GM18867 (cell line): ENCODE results near the gene PRKCI.
"Not testable (repeated sequence)": the region's sequence is repeated elsewhere in the genome, so short reads cannot be mapped to it uniquely, and the experiment has no call there.

Source experiments
- ATAC-seq: cut with Tn5 transposase; IDR thresholded peaks from one replicate; pipeline ENCODE4 v1.9.1; 2021; ENCODE audit warnings: mild to moderate bottlenecking, moderate library complexity; ENCODE audit not compliant: unreplicated experiment

PRKCI gene

GRCh38 chr3:170278627-170279026 is 56.4 kb downstream of the PRKCI start:
- no peak for ATAC-seq

GRCh38 chr3:170290194-170290593 is 68.0 kb downstream of the PRKCI start:
- no peak for ATAC-seq

- no peak for ATAC-seq
Measured at GRCh38 chr3:170295586-170295985, 73.4 kb downstream of the PRKCI start.

GRCh38 chr3:170296703-170297102 is 74.5 kb downstream of the PRKCI start:
- ATAC-seq: no peak

GRCh38 chr3:170301405-170301804 is 79.2 kb downstream of the PRKCI start:
- no peak for ATAC-seq

GRCh38 chr3:170302008-170302407 is 79.8 kb downstream of the PRKCI start:
- ATAC-seq: no peak

- no peak for ATAC-seq
Measured at GRCh38 chr3:170306015-170306414, 83.8 kb downstream of the PRKCI start.

- ATAC-seq: no peak
Measured at GRCh38 chr3:170307671-170308405, 85.6 kb downstream of the PRKCI start.

GRCh38 chr3:170309046-170309445 is 86.8 kb downstream of the PRKCI start:
- no peak for ATAC-seq

- ATAC-seq: no peak
Measured at GRCh38 chr3:170317954-170318353, 95.7 kb downstream of the PRKCI start.

- ATAC-seq: no peak
Measured at GRCh38 chr3:170320461-170321121, 98.4 kb downstream of the PRKCI start.

GRCh38 chr3:170321321-170322034 is 99.3 kb downstream of the PRKCI start:
- ATAC-seq: no peak

GRCh38 chr3:170322566-170323269 is 100.5 kb downstream of the PRKCI start:
- no peak for ATAC-seq

GRCh38 chr3:170323331-170323730 is 101.1 kb downstream of the PRKCI start:
- ATAC-seq: no peak

GRCh38 chr3:170324962-170325361 is 102.7 kb downstream of the PRKCI start:
- ATAC-seq: no peak

- ATAC-seq: no peak
Measured at GRCh38 chr3:170327040-170327808, 105.0 kb downstream of the PRKCI start.

GRCh38 chr3:170327868-170328548 is 105.8 kb downstream of the PRKCI start:
- ATAC-seq: not testable (repeated sequence)

GRCh38 chr3:170330366-170330765 is 108.1 kb downstream of the PRKCI start:
- ATAC-seq: no peak

- ATAC-seq: no peak
Measured at GRCh38 chr3:170331143-170331542, 108.9 kb downstream of the PRKCI start.

- no peak for ATAC-seq
Measured at GRCh38 chr3:170337420-170337819, 115.2 kb downstream of the PRKCI start.
